H1 (cell line): ENCODE data around the gene MCUB. TPM values are rescaled to one million over a fixed set of nuclear protein-coding genes. Genes with fewer than 3 reads are reported as not detected.

Experiments used
- CTCF ChIA-PET: fragments of 300-600 bp; sonication (Branson Sonifier 250); formaldehyde crosslinking; loops from one replicate; lab custom pipeline; 2021; ENCODE audit not compliant: partially characterized antibody; lab: Charles Lee
- POLR2A ChIA-PET: fragments of 300-600 bp; sonication (Branson Sonifier 250); formaldehyde crosslinking; loops from one replicate; lab custom pipeline; 2021; ENCODE audit warnings: inconsistent platforms; ENCODE audit not compliant: partially characterized antibody; lab: Charles Lee
- DNase-seq, 2 experiments: peaks; one replicate each; pipeline versions ENCODE4 v3.0.0 to v3.0.0-alpha.2; 2010 to 2022; ENCODE audit warnings: low spot score in 2 of 2, low read depth in 1 of 2, mixed read lengths in 1 of 2
- FAIRE-seq: peaks from 2 replicates; lab custom pipeline; 2011; peaks lifted over from hg19 to GRCh38; lab: Jason Lieb, UNC
- H2AFZ ChIP-seq: 2 replicates; pipeline ENCODE4 v1.8.1; 2012; ENCODE audit warnings: low read length, inconsistent platforms
- H2AK5ac ChIP-seq: 2 replicates; pipeline ENCODE4 v1.6.1; 2013; ENCODE audit warnings: low read depth, low read length
- H2BK120ac ChIP-seq: replicated peaks from 2 replicates; pipeline ENCODE3; 2013; ENCODE audit warnings: low read depth, low read length, inconsistent platforms
- H2BK12ac ChIP-seq: 2 replicates; pipeline ENCODE4 v1.6.1; 2013; ENCODE audit warnings: low read depth, low read length
- H2BK15ac ChIP-seq: 2 replicates; pipeline ENCODE4 v1.6.1; 2013; ENCODE audit warnings: low read length
- H2BK20ac ChIP-seq: 2 replicates; pipeline ENCODE4 v1.6.1; 2013; ENCODE audit warnings: low read length
- H2BK5ac ChIP-seq: 2 replicates; pipeline ENCODE4 v1.6.1; 2013; ENCODE audit warnings: low read depth, low read length
- H3K14ac ChIP-seq: 2 replicates; pipeline ENCODE4 v1.6.1; 2013; ENCODE audit warnings: inconsistent platforms; ENCODE audit not compliant: insufficient read length
- H3K18ac ChIP-seq: 2 replicates; pipeline ENCODE4 v1.6.1; 2013; ENCODE audit warnings: low read length; ENCODE audit errors: extremely low read depth
- H3K23ac ChIP-seq: 2 replicates; pipeline ENCODE4 v1.6.1; 2013; ENCODE audit warnings: inconsistent platforms; ENCODE audit not compliant: insufficient read length
- H3K23me2 ChIP-seq: 2 replicates; pipeline ENCODE4 v1.6.1; 2013; ENCODE audit warnings: low read depth, low read length
- H3K27ac ChIP-seq: 2 replicates; pipeline ENCODE4 v1.6.1; 2011; ENCODE audit warnings: low read depth, low read length, inconsistent platforms
- H3K27me3 ChIP-seq, 4 experiments: replicated peaks in 1 of 4; 1 replicate in 1 of 4; 2 replicates in 3 of 4; pipeline versions ENCODE4 v1.6.1 to v1.8.1; 2011 to 2013; ENCODE audit warnings: low read length in 3 of 4, mild to moderate bottlenecking in 3 of 4, inconsistent platforms in 2 of 4, mixed read lengths in 2 of 4, moderate library complexity in 1 of 4; ENCODE audit not compliant: control insufficient read depth in 3 of 4, insufficient read depth in 3 of 4; ENCODE audit errors: extremely low read depth in 1 of 4
- H3K36me3 ChIP-seq, 4 experiments: 2 replicates each; pipeline versions ENCODE4 v1.6.1 to v1.8.1; 2011 to 2013; ENCODE audit warnings: mild to moderate bottlenecking in 4 of 4, low read length in 3 of 4, moderate library complexity in 2 of 4, control low read depth in 1 of 4, inconsistent platforms in 1 of 4; ENCODE audit not compliant: insufficient read depth in 4 of 4, control insufficient read depth in 2 of 4
- H3K4ac ChIP-seq: replicated peaks from 2 replicates; pipeline ENCODE3; 2013; ENCODE audit warnings: low read length, low read depth, mixed read lengths, inconsistent platforms; ENCODE audit not compliant: insufficient read length
- H3K4me1 ChIP-seq, 4 experiments: replicated peaks in 1 of 4; 1 replicate in 1 of 4; 2 replicates in 3 of 4; pipeline versions ENCODE4 v1.6.1 to v1.8.1; 2011 to 2013; ENCODE audit warnings: low read length in 3 of 4, inconsistent platforms in 2 of 4, mixed read lengths in 1 of 4; ENCODE audit not compliant: insufficient read depth in 4 of 4, control insufficient read depth in 3 of 4
- H3K4me2 ChIP-seq, 2 experiments: 2 replicates each; pipeline versions ENCODE4 v1.6.1 to v1.8.1; 2011 to 2013; ENCODE audit warnings: low read depth in 2 of 2, low read length in 2 of 2, control low read depth in 1 of 2, inconsistent platforms in 1 of 2, mild to moderate bottlenecking in 1 of 2; ENCODE audit not compliant: insufficient read depth in 1 of 2
- H3K4me3 ChIP-seq, 4 experiments: fragments of 200-600, 300-600 bp in 1 of 4; sonication (generic), shearing (Covaris generic), sonication (Bioruptor Twin) in 1 of 4; 2 replicates each; pipeline versions ENCODE4 v1.5.1 to v1.8.1; 2011 to 2016; ENCODE audit warnings: low read length in 4 of 4, low read depth in 3 of 4, control low read depth in 2 of 4, inconsistent platforms in 2 of 4, mild to moderate bottlenecking in 2 of 4, mixed read lengths in 1 of 4, moderate library complexity in 1 of 4; ENCODE audit not compliant: insufficient read depth in 2 of 4; ENCODE audit errors: extremely low read depth in 1 of 4
- H3K56ac ChIP-seq: replicated peaks from 2 replicates; pipeline ENCODE3; 2013; ENCODE audit warnings: low read depth, mild to moderate bottlenecking, mixed read lengths, low read length, inconsistent platforms; ENCODE audit not compliant: insufficient read length
- H3K79me1 ChIP-seq: 2 replicates; pipeline ENCODE4 v1.6.1; 2013; ENCODE audit warnings: low read depth, low read length, control low read depth
- H3K79me2 ChIP-seq, 2 experiments: 2 replicates each; pipeline versions ENCODE4 v1.6.1 to v1.8.1; 2012 to 2013; ENCODE audit warnings: low read length in 2 of 2, mild to moderate bottlenecking in 2 of 2, inconsistent platforms in 1 of 2; ENCODE audit not compliant: insufficient read depth in 2 of 2, control insufficient read depth in 1 of 2
- H3K9ac ChIP-seq, 4 experiments: replicated peaks in 1 of 4; 1 replicate in 1 of 4; 2 replicates in 3 of 4; pipeline versions ENCODE4 v1.6.1 to v1.8.1; 2011 to 2013; ENCODE audit warnings: low read depth in 3 of 4, low read length in 3 of 4, control low read depth in 2 of 4, mild to moderate bottlenecking in 2 of 4, moderate library complexity in 2 of 4, inconsistent platforms in 1 of 4; ENCODE audit errors: extremely low read depth in 1 of 4
- H3K9me3 ChIP-seq, 2 experiments: 2 replicates each; pipeline versions ENCODE4 v1.6.1 to v1.8.1; 2012 to 2013; ENCODE audit warnings: mild to moderate bottlenecking in 2 of 2, moderate library complexity in 2 of 2, control low read depth in 1 of 2, inconsistent platforms in 1 of 2, low read depth in 1 of 2, low read length in 1 of 2, mixed read lengths in 1 of 2; ENCODE audit not compliant: insufficient read depth in 2 of 2
- H4K20me1 ChIP-seq, 2 experiments: replicated peaks in 1 of 2; 2 replicates each; pipeline versions ENCODE3 to v1.8.1; 2011 to 2013; ENCODE audit warnings: inconsistent platforms in 2 of 2, low read length in 2 of 2, mild to moderate bottlenecking in 1 of 2; ENCODE audit not compliant: insufficient read depth in 2 of 2, control insufficient read depth in 1 of 2
- H4K5ac ChIP-seq: 2 replicates; pipeline ENCODE4 v1.6.1; 2013; ENCODE audit warnings: low read length, low read depth, mixed read lengths, inconsistent platforms; ENCODE audit not compliant: insufficient read length
- H4K8ac ChIP-seq: 2 replicates; pipeline ENCODE4 v1.8.0; 2013; ENCODE audit warnings: mild to moderate bottlenecking, moderate library complexity, low read length, inconsistent platforms; ENCODE audit not compliant: insufficient read depth; ENCODE audit errors: extremely low read depth
- H4K91ac ChIP-seq: replicated peaks from 2 replicates; pipeline ENCODE3; 2013; ENCODE audit warnings: low read length, mixed read lengths, inconsistent platforms; ENCODE audit not compliant: insufficient read length
- SP1 ChIP-seq: IDR thresholded peaks from 2 replicates; pipeline ENCODE4 v1.6.1; 2011; ENCODE audit warnings: low read depth, low read length
- TAF7 ChIP-seq: optimal IDR thresholded peaks from 2 replicates; pipeline ENCODE3; 2011; ENCODE audit warnings: low read depth, mild to moderate bottlenecking, inconsistent platforms, low read length, moderate library complexity, borderline replicate concordance
- WGBS, 2 experiments: shearing (Covaris generic) in 1 of 2; methylation state at CpG; one replicate each; pipeline versions ENCODE4 v1.1.6 to v1.1.7; 2013 to 2015; ENCODE audit warnings: low lambda C conversion rate in 2 of 2, mixed read lengths in 2 of 2, inconsistent platforms in 1 of 2, low coverage in 1 of 2, missing lambda C conversion rate in 1 of 2; ENCODE audit not compliant: insufficient replicate concordance in 2 of 2, insufficient coverage in 1 of 2, insufficient read length in 1 of 2; ENCODE audit errors: extremely low coverage in 1 of 2, missing lambda C conversion rate in 1 of 2; 5-methylcytosine and 5-hydroxymethylcytosine counted together
- polyA plus RNA-seq, 7 experiments: library from polyadenylated mRNA; depleted of rRNA in 3 of 7; stranded (reverse) in 5 of 7; unstranded in 2 of 7; fragments of >200 nt in 5 of 7; fragments of 200-250 nt in 2 of 7; gene quantifications; 1 replicate in 5 of 7; 2 replicates in 1 of 7; 4 replicates in 1 of 7; pipeline versions ENCODE4 v1.2.1 to v1.2.3, GENCODE V29; 2011 to 2013; ENCODE audit warnings: missing spikeins in 2 of 7, mixed read lengths in 2 of 7
- total RNA-seq: library from RNA; stranded (reverse); fragmentation: NEBNext Ultra II Directional; extraction: Animal tissue kit (Norgen Biotek cat#: 25700); gene quantifications from 2 replicates; pipeline ENCODE4 v1.2.1, GENCODE V29; 2021

Gene MCUB
- total and polyA plus RNA-seq, 2 of the 8 experiments (the other 6 are each of a cell fraction or from before 2014, with no cell fraction given): 15.2 to 19.4 TPM

GRCh38 chr4:109713500-109713899 is 153.5 kb downstream of the MCUB start:
- Histone ChIP-seq H3K23ac (no peak overlapping the region), H2BK5ac (no peak overlapping the region), H3K4me3 (no peak overlapping the region), H3K9ac (no peak overlapping the region), H3K14ac (no peak overlapping the region), H4K20me1 (no peaks in the 10 kb centered on the region), H3K27me3 (no peaks in the 10 kb centered on the region), H3K79me2 (no peaks in the 10 kb centered on the region), H3K79me1 (no peaks in the 10 kb centered on the region), H3K36me3 (peaks cover 2 to 55% (median 23%) of the 10 kb centered on the region in 4 experiments; a peak in 7 of 8 replicates), H3K56ac (no peak overlapping the region), H2BK120ac (no peak overlapping the region), H3K4ac (no peak overlapping the region), H3K23me2 (no peaks in the 10 kb centered on the region), H3K18ac (no peak overlapping the region), H2AK5ac (no peak overlapping the region), H3K4me2 (no peak overlapping the region), H2BK15ac (no peak overlapping the region), H4K91ac (no peak overlapping the region), H4K5ac (no peak overlapping the region), H2BK20ac (no peak overlapping the region), H3K4me1 (no peaks in the 10 kb centered on the region), H3K27ac (no peak overlapping the region), H2AFZ (no peak overlapping the region), H4K8ac (no peak overlapping the region), H3K9me3 (no peaks in the 10 kb centered on the region), H2BK12ac (no peak overlapping the region)
- DNase-seq: no peak
- POLR2A ChIA-PET: interaction anchor here (1.3 kb wide), 1 partner anchor 10 kb away, joined by 4 read pairs; the partner anchor contains the start of gene CASP6
- 85% methylated on average over 3 of the region's 3 CpGs; no CpG with 5 or more reads in 1 of the 2 experiments for WGBS, 2 experiments
- CTCF ChIA-PET: interaction anchor here (1.0 kb wide), 2 partner anchors 91 to 291 kb away, joined by 3 read pairs; no protein-coding TSS in a partner anchor
- no peak for FAIRE-seq
- TF ChIP-seq SP1 (no peak), TAF7 (no peak)
